IMR-90 (cell line): ENCODE data around the gene PTPRF. TPM values are rescaled to one million over a fixed set of nuclear protein-coding genes. Genes with fewer than 3 reads are reported as not detected.

Source experiments
- ATAC-seq: fragments of 200-7000 bp; cut with Tn5 transposase; 2 replicates; pipeline ENCODE4 v1.9.1; 2020; ENCODE audit warnings: low read depth, mild to moderate bottlenecking, moderate library complexity
- BruUV-seq: library from RNA; stranded (reverse); fragments of 400-500 nt; replicated peaks from 2 replicates; lab custom pipeline; 2021; lab: Mats Ljungman, UMichigan
- CTCF ChIA-PET: fragments of 300-600 bp; formaldehyde crosslinking; extraction: SDS; loops from one replicate; lab custom pipeline; 2021; ENCODE audit warnings: antibody characterized with exemption; lab: Yijun Ruan, JAX
- POLR2A ChIA-PET: fragments of 300-600 bp; sonication (Branson Sonifier 250); formaldehyde crosslinking; loops from one replicate; lab custom pipeline; 2022; ENCODE audit warnings: antibody characterized with exemption; ENCODE audit not compliant: unreplicated experiment; lab: Charles Lee
- DNase-seq: peaks from one replicate; pipeline ENCODE4 v3.0.0; 2013
- H2AFZ ChIP-seq: replicated peaks from 2 replicates; pipeline ENCODE3; 2013; ENCODE audit warnings: low read length, mild to moderate bottlenecking; ENCODE audit not compliant: poor library complexity
- H2AK5ac ChIP-seq: 2 replicates; pipeline ENCODE4 v1.6.1; 2013; ENCODE audit warnings: low read depth, low read length, inconsistent platforms
- H2AK9ac ChIP-seq: replicated peaks from 2 replicates; pipeline ENCODE3; 2013; ENCODE audit warnings: mild to moderate bottlenecking, low read depth, low read length, moderate library complexity; ENCODE audit not compliant: poor library complexity
- H2BK120ac ChIP-seq: 2 replicates; pipeline ENCODE4 v1.6.1; 2013; ENCODE audit warnings: low read depth, low read length, inconsistent platforms
- H2BK15ac ChIP-seq: 3 replicates; pipeline ENCODE4 v1.6.1; 2013; ENCODE audit warnings: low read depth, low read length, inconsistent platforms
- H2BK20ac ChIP-seq: 2 replicates; pipeline ENCODE4 v1.6.1; 2013; ENCODE audit warnings: low read depth, mild to moderate bottlenecking, inconsistent platforms, low read length, moderate library complexity
- H2BK5ac ChIP-seq: 2 replicates; pipeline ENCODE4 v1.6.1; 2013; ENCODE audit warnings: mild to moderate bottlenecking, low read depth, low read length, inconsistent platforms; ENCODE audit not compliant: poor library complexity, severe bottlenecking
- H3K14ac ChIP-seq: replicated peaks from 2 replicates; pipeline ENCODE4 v1.6.1; 2013; ENCODE audit warnings: low read depth, low read length, inconsistent platforms
- H3K18ac ChIP-seq: 2 replicates; pipeline ENCODE4 v1.6.1; 2013; ENCODE audit warnings: low read depth, low read length, control low read depth
- H3K23ac ChIP-seq: 2 replicates; pipeline ENCODE4 v1.6.1; 2013; ENCODE audit warnings: low read depth, low read length, inconsistent platforms
- H3K27ac ChIP-seq: 2 replicates; pipeline ENCODE4 v1.5.1; 2013; ENCODE audit warnings: mild to moderate bottlenecking, control low read depth, low read length; ENCODE audit not compliant: insufficient read depth
- H3K27me3 ChIP-seq: 2 replicates; pipeline ENCODE4 v1.6.1; 2013; ENCODE audit warnings: low read length; ENCODE audit not compliant: control insufficient read depth, insufficient read depth
- H3K36me3 ChIP-seq: 2 replicates; pipeline ENCODE4 v1.6.1; 2013; ENCODE audit warnings: low read length, mixed read lengths; ENCODE audit not compliant: control insufficient read depth, insufficient read depth
- H3K4ac ChIP-seq: 2 replicates; pipeline ENCODE4 v1.6.1; 2013; ENCODE audit warnings: low read depth, low read length, inconsistent platforms
- H3K4me1 ChIP-seq: 2 replicates; pipeline ENCODE4 v1.6.1; 2013; ENCODE audit warnings: low read length, mixed read lengths; ENCODE audit not compliant: control insufficient read depth, insufficient read depth
- H3K4me2 ChIP-seq: 2 replicates; pipeline ENCODE4 v1.6.1; 2013; ENCODE audit warnings: low read depth, mild to moderate bottlenecking, control low read depth, low read length, moderate library complexity
- H3K4me3 ChIP-seq: 2 replicates; pipeline ENCODE4 v1.5.1; 2013; ENCODE audit warnings: low read depth, mild to moderate bottlenecking, control low read depth, low read length, moderate library complexity; ENCODE audit not compliant: insufficient read depth
- H3K56ac ChIP-seq: 2 replicates; pipeline ENCODE4 v1.6.1; 2013; ENCODE audit warnings: low read length, inconsistent platforms; ENCODE audit not compliant: insufficient read depth; ENCODE audit errors: extremely low read depth
- H3K79me1 ChIP-seq, 2 experiments: 2 replicates each; pipeline ENCODE4 v1.6.1; 2013; ENCODE audit warnings: low read length in 2 of 2, inconsistent platforms in 1 of 2, low read depth in 1 of 2
- H3K9ac ChIP-seq: 2 replicates; pipeline ENCODE4 v1.6.1; 2013; ENCODE audit warnings: low read depth, low read length, control low read depth
- H3K9me1 ChIP-seq: 2 replicates; pipeline ENCODE4 v1.6.1; 2013; ENCODE audit warnings: low read length, inconsistent platforms; ENCODE audit not compliant: insufficient read depth
- H3K9me3 ChIP-seq: 2 replicates; pipeline ENCODE4 v1.6.1; 2013; ENCODE audit warnings: low read length; ENCODE audit not compliant: control insufficient read depth, insufficient read depth
- H4K20me1 ChIP-seq: 2 replicates; pipeline ENCODE4 v1.6.1; 2013; ENCODE audit warnings: low read length, inconsistent platforms; ENCODE audit not compliant: insufficient read depth
- H4K5ac ChIP-seq: 2 replicates; pipeline ENCODE4 v1.6.1; 2013; ENCODE audit warnings: mild to moderate bottlenecking, low read depth, low read length, control low read depth
- H4K8ac ChIP-seq, 2 experiments: 2 replicates each; pipeline ENCODE4 v1.6.1; 2013; ENCODE audit warnings: low read depth in 2 of 2, low read length in 2 of 2, control low read depth in 1 of 2, inconsistent platforms in 1 of 2
- H4K91ac ChIP-seq: 2 replicates; pipeline ENCODE4 v1.6.1; 2013; ENCODE audit warnings: low read depth, low read length, inconsistent platforms; ENCODE audit not compliant: insufficient read depth
- BHLHE40 ChIP-seq: fragments of 150-350 bp; IDR thresholded peaks from 2 replicates; pipeline ENCODE4 v1.6.1; 2016; ENCODE audit warnings: mild to moderate bottlenecking, low read depth, low read length
- CEBPB ChIP-seq: IDR thresholded peaks from 2 replicates; pipeline ENCODE4 v1.6.1; 2012; ENCODE audit warnings: low read depth, low read length, improper control_type of control experiment
- CHD1 ChIP-seq: IDR thresholded peaks from 2 replicates; pipeline ENCODE4 v1.6.1; 2012; ENCODE audit warnings: low read depth, low read length, improper control_type of control experiment
- ELK1 ChIP-seq: fragments of 150-350 bp; IDR thresholded peaks from 2 replicates; pipeline ENCODE4 v1.6.1; 2016; ENCODE audit warnings: low read depth, mild to moderate bottlenecking, low read length, moderate library complexity, borderline replicate concordance
- FOS ChIP-seq: fragments of 150-350 bp; IDR thresholded peaks from 2 replicates; pipeline ENCODE4 v1.6.1; 2016; ENCODE audit warnings: low read depth, low read length
- MAFK ChIP-seq: IDR thresholded peaks from 2 replicates; pipeline ENCODE4 v1.6.1; 2012; ENCODE audit warnings: low read depth, low read length, improper control_type of control experiment
- MAZ ChIP-seq: IDR thresholded peaks from 2 replicates; pipeline ENCODE4 v1.6.1; 2012; ENCODE audit warnings: low read depth, mild to moderate bottlenecking, low read length, improper control_type of control experiment, moderate library complexity, borderline replicate concordance
- MXI1 ChIP-seq: IDR thresholded peaks from 2 replicates; pipeline ENCODE4 v1.6.1; 2012; ENCODE audit warnings: low read depth, mild to moderate bottlenecking, low read length, moderate library complexity, borderline replicate concordance
- NFE2L2 ChIP-seq: fragments of 150-350 bp; IDR thresholded peaks from 2 replicates; pipeline ENCODE4 v1.6.1; 2016; ENCODE audit warnings: low read depth, mild to moderate bottlenecking, low read length
- POLR2A ChIP-seq: IDR thresholded peaks from 2 replicates; pipeline ENCODE4 v1.6.1; 2012; ENCODE audit warnings: mild to moderate bottlenecking, low read depth, low read length
- RAD21 ChIP-seq: IDR thresholded peaks from 2 replicates; pipeline ENCODE4 v1.6.1; 2012; ENCODE audit warnings: low read length, improper control_type of control experiment
- RCOR1 ChIP-seq: IDR thresholded peaks from 2 replicates; pipeline ENCODE4 v1.6.1; 2012; ENCODE audit warnings: mild to moderate bottlenecking, low read length, improper control_type of control experiment; ENCODE audit not compliant: insufficient replicate concordance
- RFX5 ChIP-seq: IDR thresholded peaks from 2 replicates; pipeline ENCODE4 v1.8.0; 2012; ENCODE audit warnings: low read depth, mild to moderate bottlenecking, low read length, moderate library complexity
- SMC3 ChIP-seq: fragments of 150-350 bp; IDR thresholded peaks from 2 replicates; pipeline ENCODE4 v1.6.1; 2016; ENCODE audit warnings: low read depth, mild to moderate bottlenecking, antibody characterized with exemption, low read length, moderate library complexity
- WGBS, 2 experiments: methylation state at CpG; one replicate each; pipeline versions ENCODE4 v1.1.5 to v1.1.7; 2013; ENCODE audit warnings: missing lambda C conversion rate in 2 of 2; ENCODE audit not compliant: insufficient read length in 1 of 2; ENCODE audit errors: extremely low coverage in 2 of 2; 5-methylcytosine and 5-hydroxymethylcytosine counted together
- dilution Hi-C: fragments of 300-500 bp; cut with HindIII; formaldehyde crosslinking; loops from one replicate; pipeline ENCODE4 v1.14.3; 2018; ENCODE audit warnings: low sequenced_read_pairs; ENCODE audit not compliant: unreplicated experiment
- in situ Hi-C: fragments of 300-500 bp; cut with MboI; formaldehyde crosslinking; loops from 3 replicates; pipeline ENCODE4 v1.14.3; 2019; ENCODE audit warnings: low sequenced_read_pairs, inconsistent platforms, mixed read lengths
- intact Hi-C: fragments of 100-400 bp; cut with micrococcal nuclease; formaldehyde crosslinking; loops from 2 replicates; pipeline ENCODE4 v1.10.0; 2022
- polyA plus RNA-seq, 3 experiments: library from polyadenylated mRNA; depleted of rRNA; stranded (reverse); fragments of >200 nt; gene quantifications; 2 replicates each; pipeline ENCODE4 v1.2.3, GENCODE V29; 2012; ENCODE audit warnings: low replicate concordance in 1 of 3
- total RNA-seq: library from RNA; depleted of rRNA; stranded (reverse); fragments of >200 nt; gene quantifications from 2 replicates; pipeline ENCODE4 v1.2.3, GENCODE V29; 2012
- TF ChIP-seq, protein P1 (sequence below): fragments of 150-350 bp; IDR thresholded peaks from 2 replicates; pipeline ENCODE4 v1.6.1; 2017; ENCODE audit warnings: mild to moderate bottlenecking, antibody characterized with exemption, low read length, low read depth
- TF ChIP-seq, protein P2 (sequence below): conservative IDR thresholded peaks from 2 replicates; pipeline ENCODE4 v1.5.1; 2012; ENCODE audit warnings: mild to moderate bottlenecking, low read depth, low read length, improper control_type of control experiment

Gene PTPRF
- total and polyA plus RNA-seq, 2 of the 4 experiments (the other 2 are of a cell fraction): 25.8 to 92.3 TPM

DNA sequence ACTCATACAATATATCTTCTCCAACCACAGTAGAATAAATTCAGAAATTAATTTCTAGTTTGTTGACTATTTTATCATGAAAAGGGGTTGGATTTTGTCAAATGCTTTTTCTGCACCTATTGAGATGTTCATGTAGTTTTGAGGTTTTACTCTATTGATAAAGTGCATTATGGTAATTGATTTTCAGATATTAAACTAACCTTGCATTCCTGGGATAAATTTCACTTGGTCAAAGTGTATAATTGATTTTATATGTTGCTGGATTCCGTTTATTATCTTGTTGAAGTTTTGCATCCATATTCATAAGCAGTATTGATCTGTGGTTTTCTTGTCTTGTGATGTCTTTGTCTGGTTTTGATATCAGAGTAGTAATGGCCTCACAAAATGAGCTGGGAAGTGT, 42.5 kb upstream of the PTPRF start:
- Histone ChIP-seq H4K5ac (no peak overlapping the region), H3K4me2 (no peak overlapping the region), H2BK120ac (no peak overlapping the region), H3K14ac (no peak overlapping the region), H2BK15ac (no peak overlapping the region), H2BK5ac (no peak overlapping the region), H4K20me1 (no peaks in the 10 kb centered on the region), H3K9me3 (peaks cover 8% of the 10 kb centered on the region), H3K79me1 (no peaks in the 10 kb centered on the region), H3K56ac (no peak overlapping the region), H2AK5ac (no peak overlapping the region), H3K36me3 (no peaks in the 10 kb centered on the region), H3K4me3 (no peak overlapping the region), H2BK20ac (no peak overlapping the region), H4K8ac (no peak overlapping the region), H3K27ac (no peak overlapping the region), H3K18ac (no peak overlapping the region), H3K9ac (no peak overlapping the region), H3K23ac (no peak overlapping the region), H3K4ac (no peak overlapping the region), H3K4me1 (no peaks in the 10 kb centered on the region; the same call in 1 of the 2 replicates), H3K27me3 (no peaks in the 10 kb centered on the region), H4K91ac (no peak overlapping the region), H2AK9ac (no peak overlapping the region), H3K9me1 (no peaks in the 10 kb centered on the region), H2AFZ (no peak overlapping the region)
- intact Hi-C loops (no loop called here), dilution Hi-C loops (no loop called here), in situ Hi-C loops (no loop called here)
- POLR2A ChIA-PET: no interaction called here
- TF ChIP-seq POLR2A (no peak), FOS (no peak), MAZ (no peak), CEBPB (no peak), NFE2L2 (no peak), MXI1 (no peak), RCOR1 (no peak), CHD1 (no peak), RAD21 (no peak), ELK1 (no peak), SMC3 (no peak), BHLHE40 (no peak), MAFK (no peak), RFX5 (no peak)
- TF ChIP-seq, protein P1, sequence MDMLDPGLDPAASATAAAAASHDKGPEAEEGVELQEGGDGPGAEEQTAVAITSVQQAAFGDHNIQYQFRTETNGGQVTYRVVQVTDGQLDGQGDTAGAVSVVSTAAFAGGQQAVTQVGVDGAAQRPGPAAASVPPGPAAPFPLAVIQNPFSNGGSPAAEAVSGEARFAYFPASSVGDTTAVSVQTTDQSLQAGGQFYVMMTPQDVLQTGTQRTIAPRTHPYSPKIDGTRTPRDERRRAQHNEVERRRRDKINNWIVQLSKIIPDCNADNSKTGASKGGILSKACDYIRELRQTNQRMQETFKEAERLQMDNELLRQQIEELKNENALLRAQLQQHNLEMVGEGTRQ: no peak
- TF ChIP-seq, protein P2, sequence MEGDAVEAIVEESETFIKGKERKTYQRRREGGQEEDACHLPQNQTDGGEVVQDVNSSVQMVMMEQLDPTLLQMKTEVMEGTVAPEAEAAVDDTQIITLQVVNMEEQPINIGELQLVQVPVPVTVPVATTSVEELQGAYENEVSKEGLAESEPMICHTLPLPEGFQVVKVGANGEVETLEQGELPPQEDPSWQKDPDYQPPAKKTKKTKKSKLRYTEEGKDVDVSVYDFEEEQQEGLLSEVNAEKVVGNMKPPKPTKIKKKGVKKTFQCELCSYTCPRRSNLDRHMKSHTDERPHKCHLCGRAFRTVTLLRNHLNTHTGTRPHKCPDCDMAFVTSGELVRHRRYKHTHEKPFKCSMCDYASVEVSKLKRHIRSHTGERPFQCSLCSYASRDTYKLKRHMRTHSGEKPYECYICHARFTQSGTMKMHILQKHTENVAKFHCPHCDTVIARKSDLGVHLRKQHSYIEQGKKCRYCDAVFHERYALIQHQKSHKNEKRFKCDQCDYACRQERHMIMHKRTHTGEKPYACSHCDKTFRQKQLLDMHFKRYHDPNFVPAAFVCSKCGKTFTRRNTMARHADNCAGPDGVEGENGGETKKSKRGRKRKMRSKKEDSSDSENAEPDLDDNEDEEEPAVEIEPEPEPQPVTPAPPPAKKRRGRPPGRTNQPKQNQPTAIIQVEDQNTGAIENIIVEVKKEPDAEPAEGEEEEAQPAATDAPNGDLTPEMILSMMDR: no peak
- BruUV-seq: no TSS peak
- DNase-seq (no peak), ATAC-seq (no peak)
- WGBS, 2 experiments: no CpG with 5 or more reads among the region's 1 CpG
- CTCF ChIA-PET: no interaction called here
